GM19099 (cell line): ENCODE measurements around the gene TSPOAP1.

ENCODE experiments used
- POLR2A ChIP-seq: IDR thresholded peaks from 3 replicates; pipeline ENCODE4 v1.6.1; 2011; ENCODE audit warnings: low read depth; ENCODE audit not compliant: insufficient read length; ENCODE audit errors: extremely low read depth

The TSPOAP1 gene

GRCh38 chr17:58329035-58329809 is 627 bp upstream of the TSPOAP1 start:
- TF ChIP-seq POLR2A, result no peak

- no peak for TF ChIP-seq POLR2A
Measured at GRCh38 chr17:58327363-58328194, 1.0 kb downstream of the TSPOAP1 start.

GRCh38 chr17:58326609-58327362 is 1.8 kb downstream of the TSPOAP1 start:
- no peak for TF ChIP-seq POLR2A

GRCh38 chr17:58325976-58326468 is 2.6 kb downstream of the TSPOAP1 start:
- no peak for TF ChIP-seq POLR2A

GRCh38 chr17:58325289-58325726 is 3.3 kb downstream of the TSPOAP1 start:
- TF ChIP-seq POLR2A, result no peak

GRCh38 chr17:58324409-58325288 is 3.9 kb downstream of the TSPOAP1 start:
- TF ChIP-seq POLR2A, result no peak

GRCh38 chr17:58324056-58324408 is 4.6 kb downstream of the TSPOAP1 start:
- no peak for TF ChIP-seq POLR2A

GRCh38 chr17:58323366-58324055 is 5.1 kb downstream of the TSPOAP1 start:
- no peak for TF ChIP-seq POLR2A

GRCh38 chr17:58322581-58323185 is 5.9 kb downstream of the TSPOAP1 start:
- TF ChIP-seq POLR2A, result no peak

GRCh38 chr17:58321571-58322525 is 6.7 kb downstream of the TSPOAP1 start:
- TF ChIP-seq POLR2A, result no peak

GRCh38 chr17:58320570-58321323 is 7.8 kb downstream of the TSPOAP1 start:
- TF ChIP-seq POLR2A, result no peak

GRCh38 chr17:58320163-58320558 is 8.4 kb downstream of the TSPOAP1 start:
- TF ChIP-seq POLR2A, result no peak
